Choroid plexus epithelial cell (primary cell): ENCODE results near the gene PKP1.

Experiments
- DNase-seq: peaks from one replicate; pipeline ENCODE4 v3.0.0-alpha.2; 2010; ENCODE audit warnings: low read depth
- H3K4me3 ChIP-seq: 2 replicates; pipeline ENCODE4 v1.5.1; 2011; ENCODE audit warnings: low read depth, mild to moderate bottlenecking, control low read depth, low read length, moderate library complexity
- CTCF ChIP-seq: conservative IDR thresholded peaks from 2 replicates; pipeline ENCODE4 v1.5.1; 2011; ENCODE audit warnings: low read depth, mild to moderate bottlenecking, control low read depth, inconsistent platforms, low read length, moderate library complexity

PKP1 gene

GRCh38 chr1:201344206-201345080, 61.1 kb downstream of the PKP1 start:
- DNase-seq = no peak
- no peak for TF ChIP-seq CTCF
- H3K4me3 ChIP-seq = no peak overlapping the region

GRCh38 chr1:201345081-201345355, 61.7 kb downstream of the PKP1 start:
- TF ChIP-seq CTCF = no peak
- no peak for DNase-seq
- H3K4me3 ChIP-seq = no peak overlapping the region

- TF ChIP-seq CTCF = peak; percentile 84
- DNase-seq = peak; percentile 79
- no peak overlapping the region for H3K4me3 ChIP-seq
Measured at GRCh38 chr1:201346337-201346939, 63.1 kb downstream of the PKP1 start.

- no peak for DNase-seq
- TF ChIP-seq CTCF = no peak
- no peak overlapping the region for H3K4me3 ChIP-seq
Measured at GRCh38 chr1:201346987-201347386, 63.7 kb downstream of the PKP1 start.

- DNase-seq = no peak
- H3K4me3 ChIP-seq = no peak overlapping the region
- TF ChIP-seq CTCF = no peak
Measured at GRCh38 chr1:201347498-201348210, 64.3 kb downstream of the PKP1 start.

- DNase-seq = peak; percentile 74
- no peak overlapping the region for H3K4me3 ChIP-seq
- TF ChIP-seq CTCF = peak; percentile 85
Measured at GRCh38 chr1:201348211-201348566, 64.9 kb downstream of the PKP1 start.

GRCh38 chr1:201349092-201349491, 65.8 kb downstream of the PKP1 start:
- no peak for DNase-seq
- H3K4me3 ChIP-seq = no peak overlapping the region

More at GRCh38 chr1:201349092-201349491, 65.8 kb downstream of the PKP1 start:
- TF ChIP-seq CTCF = no peak
